ENCODE measurements around the gene MLLT10.

Gene MLLT10

DNA sequence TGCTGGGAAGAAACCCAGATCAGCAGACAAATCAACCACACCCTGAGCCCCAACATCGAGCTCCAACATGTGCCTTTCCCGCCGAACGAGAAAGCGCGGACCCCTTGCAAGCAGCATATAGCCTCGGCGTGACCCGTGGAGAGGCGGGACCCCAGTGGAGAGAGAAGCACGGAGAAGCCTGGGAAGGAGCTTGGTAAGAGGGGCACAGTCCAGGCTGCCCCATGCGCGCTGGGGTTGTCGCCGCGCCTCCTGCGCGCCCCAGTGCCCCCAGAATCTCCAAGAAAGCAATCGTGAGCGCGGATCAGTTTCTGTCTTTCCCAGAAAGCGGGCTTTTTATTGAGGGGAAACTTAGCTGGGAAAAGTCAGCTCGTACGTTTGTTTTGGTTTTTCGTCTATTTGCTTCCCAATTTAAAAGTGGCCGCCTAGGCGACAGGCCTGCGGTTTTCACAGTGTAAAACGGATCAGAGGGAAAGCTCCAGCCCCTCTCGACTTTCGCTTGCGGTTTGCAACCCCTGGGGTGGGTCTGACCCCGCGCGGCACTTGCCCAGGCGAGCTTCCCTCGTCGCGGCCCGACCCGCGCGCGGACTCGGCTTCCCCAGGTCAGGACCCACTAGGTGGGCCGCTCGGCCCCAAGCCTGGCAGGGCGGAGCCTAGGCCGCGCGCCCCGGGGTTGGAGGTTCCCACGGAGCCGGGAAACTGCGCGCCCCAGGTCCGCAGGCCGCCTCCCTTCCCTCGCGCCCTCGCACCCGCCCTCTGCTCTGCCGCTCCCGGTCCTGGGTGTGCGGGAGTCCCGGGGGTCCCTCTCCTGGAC, 39.6 kb upstream of the MLLT10 start:
- peaks cover 79% of the 10 kb centered on the region for H3K27me3 ChIP-seq
- no peaks in the 10 kb centered on the region for H3K36me3 ChIP-seq
- H3K9me3 ChIP-seq, result 0 out of 2 replicates have a peak, but pooled peaks cover 4% of the 10 kb centered on the region
- no peak overlapping the region for H3K27ac ChIP-seq
- H3K4me1 ChIP-seq, result peaks cover 30% of the 10 kb centered on the region
- no peak for TF ChIP-seq Cebpa-rat (IDR thresholded peaks at IDR 0.05)
- H3K4me2 ChIP-seq, result peak overlapping the region; percentile 98
- H3K9ac ChIP-seq, result no peak overlapping the region
- H4K20me1 ChIP-seq, result peaks cover 54% of the 10 kb centered on the region
- peak overlapping the region; percentile 70 for H3K4me3 ChIP-seq

DNA sequence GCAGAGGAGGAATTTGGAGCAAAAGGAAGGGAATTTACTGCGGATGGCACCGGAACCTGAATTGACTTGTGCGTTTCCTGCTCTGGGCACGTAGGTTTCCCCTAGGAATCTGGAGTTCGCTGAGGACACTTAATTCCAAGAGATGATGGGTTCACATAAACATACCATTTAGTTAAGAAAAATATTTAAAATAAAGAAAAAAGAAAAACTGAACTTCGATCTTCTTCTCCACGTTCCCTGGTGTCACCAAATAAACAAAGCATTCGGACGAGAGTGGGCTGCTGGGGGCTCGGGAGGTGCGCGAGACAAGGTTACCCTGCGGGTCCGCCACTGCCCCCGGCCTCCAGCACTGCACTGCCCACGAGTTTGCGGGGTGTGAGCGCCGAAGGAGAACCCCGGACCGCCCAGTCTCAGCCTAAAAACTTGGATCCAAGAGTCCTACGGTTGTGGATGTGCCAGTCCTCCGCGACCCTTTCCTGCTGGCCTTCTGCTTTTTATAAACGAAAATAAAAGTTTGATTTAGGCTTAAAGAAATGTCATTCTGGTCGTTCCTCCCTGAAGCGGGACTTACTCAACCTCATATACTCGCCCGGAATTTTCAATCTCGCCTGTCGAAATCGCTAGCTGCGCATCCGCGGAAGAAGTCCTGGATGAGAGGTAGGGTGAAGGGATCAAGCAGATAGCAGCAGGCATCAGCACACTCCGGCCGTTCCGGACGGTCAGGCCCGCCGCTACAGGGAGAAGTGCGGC, 38.9 kb upstream of the MLLT10 start:
- Histone ChIP-seq H3K4me1 (peaks cover 30% of the 10 kb centered on the region), H3K9me3 (peaks cover 11% of the 10 kb centered on the region; the same call in 1 of the 2 replicates), H3K4me3 (peak overlapping the region; percentile 70), H3K9ac (no peak overlapping the region), H3K36me3 (no peaks in the 10 kb centered on the region), H3K27me3 (peaks cover 87% of the 10 kb centered on the region), H3K27ac (no peak overlapping the region), H4K20me1 (peaks cover 61% of the 10 kb centered on the region), H3K4me2 (peak overlapping the region; percentile 98)
- TF ChIP-seq Cebpa-rat (IDR thresholded peaks at IDR 0.05), result no peak

GRCh38 chr10:21495752-21496342, 38.2 kb upstream of the MLLT10 start:
- Histone ChIP-seq H3K9ac (no peak overlapping the region), H4K20me1 (peaks cover 68% of the 10 kb centered on the region), H3K27ac (no peak overlapping the region), H3K9me3 (peaks cover 11% of the 10 kb centered on the region; the same call in 1 of the 2 replicates), H3K27me3 (peaks cover 94% of the 10 kb centered on the region), H3K36me3 (no peaks in the 10 kb centered on the region), H3K4me3 (peak overlapping the region; percentile 70), H3K4me2 (peak overlapping the region; percentile 98), H3K4me1 (peaks cover 30% of the 10 kb centered on the region)
- no peak for TF ChIP-seq Cebpa-rat (IDR thresholded peaks at IDR 0.05)

GRCh38 chr10:21496343-21497176, 37.5 kb upstream of the MLLT10 start:
- Histone ChIP-seq H3K4me3 (peak overlapping the region; percentile 70), H4K20me1 (peaks cover 75% of the 10 kb centered on the region), H3K27ac (no peak overlapping the region), H3K36me3 (no peaks in the 10 kb centered on the region), H3K4me1 (peaks cover 30% of the 10 kb centered on the region), H3K9me3 (peaks cover 11% of the 10 kb centered on the region; the same call in 1 of the 2 replicates), H3K4me2 (peak overlapping the region; percentile 98), H3K9ac (no peak overlapping the region), H3K27me3 (peaks cover 100% of the 10 kb centered on the region)
- TF ChIP-seq Cebpa-rat (IDR thresholded peaks at IDR 0.05), result no peak

DNA sequence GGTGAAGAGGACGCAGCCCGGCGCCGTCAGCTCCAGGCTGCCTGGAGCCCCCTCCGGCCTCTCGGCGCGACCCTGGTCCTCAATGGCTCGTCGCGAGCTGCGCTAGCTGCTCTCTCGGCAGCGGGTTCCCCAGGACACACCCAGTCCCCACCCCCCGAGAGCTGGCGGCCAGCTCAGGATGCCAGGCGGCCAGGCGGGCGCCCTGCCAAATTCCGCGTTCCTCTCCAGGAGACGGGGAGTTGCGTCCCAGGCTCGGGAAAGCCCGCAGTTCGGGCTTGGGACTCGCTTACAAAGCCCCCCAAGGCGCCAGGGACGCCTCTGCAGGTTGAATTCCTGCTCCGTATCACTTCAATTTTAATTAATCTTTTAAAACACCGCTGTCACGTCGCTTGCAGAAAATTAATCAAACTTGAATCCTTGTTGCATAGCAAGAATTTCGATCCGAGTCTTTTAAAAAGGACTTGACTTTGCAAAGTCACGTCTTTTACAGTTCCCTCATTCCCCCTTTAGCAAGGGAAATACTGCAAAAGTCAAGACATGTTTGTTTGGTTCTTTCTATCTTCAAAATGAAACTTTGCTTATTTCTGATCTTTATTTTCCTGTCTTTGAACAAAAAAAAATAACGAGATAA, 36.7 kb upstream of the MLLT10 start:
- H4K20me1 ChIP-seq, result peaks cover 83% of the 10 kb centered on the region
- no peak overlapping the region for H3K27ac ChIP-seq
- peak overlapping the region; percentile 70 for H3K4me3 ChIP-seq
- peaks cover 100% of the 10 kb centered on the region for H3K27me3 ChIP-seq
- no peaks in the 10 kb centered on the region for H3K36me3 ChIP-seq
- H3K4me2 ChIP-seq, result peak overlapping the region; percentile 98
- no peak overlapping the region for H3K9ac ChIP-seq
- no peak for TF ChIP-seq Cebpa-rat (IDR thresholded peaks at IDR 0.05)
- peaks cover 30% of the 10 kb centered on the region for H3K4me1 ChIP-seq
- peaks cover 11% of the 10 kb centered on the region; the same call in 1 of the 2 replicates for H3K9me3 ChIP-seq

DNA sequence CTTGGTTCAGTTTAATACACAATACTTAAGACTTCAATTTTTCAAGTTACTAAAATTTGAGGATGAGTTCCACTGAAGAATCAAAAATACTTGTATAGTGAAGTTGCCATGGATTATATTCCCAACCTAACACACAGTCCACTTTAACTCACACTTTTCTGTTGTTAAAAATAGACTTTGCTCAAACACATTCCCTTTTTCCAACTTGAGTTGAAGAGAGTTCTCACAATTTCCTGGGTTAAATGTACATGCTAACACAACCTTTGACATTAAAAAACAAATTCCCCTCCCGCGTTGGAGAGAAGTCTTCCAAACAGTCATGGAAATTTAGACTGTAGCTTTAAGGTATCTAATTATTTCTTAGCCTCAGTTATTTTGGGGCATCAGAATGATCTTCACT, 35.7 kb upstream of the MLLT10 start:
- H3K36me3 ChIP-seq, result no peaks in the 10 kb centered on the region
- peaks cover 11% of the 10 kb centered on the region; the same call in 1 of the 2 replicates for H3K9me3 ChIP-seq
- H3K27ac ChIP-seq, result no peak overlapping the region
- H3K9ac ChIP-seq, result no peak overlapping the region
- peaks cover 100% of the 10 kb centered on the region for H3K27me3 ChIP-seq
- H4K20me1 ChIP-seq, result peaks cover 93% of the 10 kb centered on the region
- peaks cover 30% of the 10 kb centered on the region for H3K4me1 ChIP-seq
- no peak for TF ChIP-seq Cebpa-rat (IDR thresholded peaks at IDR 0.05)
- no peak overlapping the region for H3K4me3 ChIP-seq
- no peak overlapping the region for H3K4me2 ChIP-seq

- TF ChIP-seq Cebpa-rat (IDR thresholded peaks at IDR 0.05), result no peak
- H3K9me3 ChIP-seq, result peaks cover 11% of the 10 kb centered on the region; the same call in 1 of the 2 replicates
- H3K4me1 ChIP-seq, result peaks cover 29% of the 10 kb centered on the region
- peaks cover 95% of the 10 kb centered on the region for H4K20me1 ChIP-seq
- no peak overlapping the region for H3K9ac ChIP-seq
- H3K27ac ChIP-seq, result no peak overlapping the region
- H3K4me3 ChIP-seq, result no peak overlapping the region
- H3K36me3 ChIP-seq, result no peaks in the 10 kb centered on the region
- H3K4me2 ChIP-seq, result no peak overlapping the region
- peaks cover 100% of the 10 kb centered on the region for H3K27me3 ChIP-seq
Observed at GRCh38 chr10:21498986-21499385, 35.0 kb upstream of the MLLT10 start.

GRCh38 chr10:21499701-21500577, 34.1 kb upstream of the MLLT10 start:
- Histone ChIP-seq H3K27me3 (peaks cover 100% of the 10 kb centered on the region), H3K27ac (no peak overlapping the region), H3K4me3 (no peak overlapping the region), H3K36me3 (no peaks in the 10 kb centered on the region), H4K20me1 (peaks cover 94% of the 10 kb centered on the region), H3K4me1 (peaks cover 19% of the 10 kb centered on the region), H3K9ac (no peak overlapping the region), H3K9me3 (peaks cover 11% of the 10 kb centered on the region; the same call in 1 of the 2 replicates), H3K4me2 (no peak overlapping the region)
- TF ChIP-seq Cebpa-rat (IDR thresholded peaks at IDR 0.05), result no peak
